GM23338 (cell line): ENCODE measurements around the gene MGRN1. TPM values are rescaled to one million over a fixed set of nuclear protein-coding genes. Genes with fewer than 3 reads are reported as not detected.

Experiments
- ATAC-seq: fragments of 200-7000 bp; cut with Tn5 transposase; 3 replicates; pipeline ENCODE4 v1.9.1; 2020
- DNase-seq: peaks from one replicate; pipeline ENCODE4 v3.0.0-alpha.2; 2015; ENCODE audit warnings: low spot score
- H2AFZ ChIP-seq: fragments of 200-600 bp; sonication (generic); 2 replicates; pipeline ENCODE4 v1.8.0; 2016; ENCODE audit warnings: antibody characterized with exemption, mild to moderate bottlenecking, moderate library complexity
- H3F3A ChIP-seq: fragments of 200-600 bp; sonication (generic); replicated peaks from 2 replicates; pipeline ENCODE4 v1.8.0; 2017; ENCODE audit warnings: antibody characterized with exemption, mixed run types, low read depth
- H3K27ac ChIP-seq: fragments of 200-600 bp; sonication (generic); 2 replicates; pipeline ENCODE4 v1.6.1; 2016; ENCODE audit warnings: low read depth
- H3K27me3 ChIP-seq: fragments of 200-600 bp; sonication (generic); 2 replicates; pipeline ENCODE4 v1.8.0; 2016; ENCODE audit warnings: mild to moderate bottlenecking, mixed run types, moderate library complexity; ENCODE audit not compliant: insufficient read depth
- H3K36me3 ChIP-seq: fragments of 200-600 bp; sonication (generic); 2 replicates; pipeline ENCODE4 v1.8.0; 2016; ENCODE audit warnings: mild to moderate bottlenecking; ENCODE audit not compliant: insufficient read depth
- H3K4me1 ChIP-seq: fragments of 200-600 bp; sonication (generic); 2 replicates; pipeline ENCODE4 v1.8.0; 2016; ENCODE audit warnings: mild to moderate bottlenecking, moderate library complexity; ENCODE audit not compliant: insufficient read depth
- H3K4me2 ChIP-seq: fragments of 200-600 bp; sonication (generic); 2 replicates; pipeline ENCODE4 v1.7.1; 2017; ENCODE audit warnings: mixed run types
- H3K4me3 ChIP-seq: fragments of 200-600 bp; sonication (generic); 2 replicates; pipeline ENCODE4 v1.6.1; 2016; ENCODE audit warnings: mixed run types
- H3K79me2 ChIP-seq: fragments of 200-600 bp; sonication (generic); replicated peaks from 2 replicates; pipeline ENCODE4 v1.8.0; 2017; ENCODE audit warnings: mild to moderate bottlenecking; ENCODE audit not compliant: insufficient read depth
- H3K9me2 ChIP-seq: fragments of 200-600 bp; sonication (generic); 2 replicates; pipeline ENCODE4 v1.8.0; 2017; ENCODE audit not compliant: insufficient read depth
- H4K20me1 ChIP-seq: fragments of 200-600 bp; sonication (generic); replicated peaks from 2 replicates; pipeline ENCODE4 v1.8.0; 2017; ENCODE audit warnings: mild to moderate bottlenecking; ENCODE audit not compliant: insufficient read depth
- H3K27ac Mint-ChIP-seq: 2 replicates; pipeline ENCODE4 v1.8.0; 2020; ENCODE audit warnings: inconsistent platforms, mild to moderate bottlenecking, moderate library complexity, mixed read lengths
- H3K27me3 Mint-ChIP-seq: 3 replicates; pipeline ENCODE4 v1.8.0; 2022; ENCODE audit warnings: low read depth, mild to moderate bottlenecking, moderate library complexity, mixed read lengths, inconsistent platforms; ENCODE audit not compliant: insufficient read depth, poor library complexity
- H3K36me3 Mint-ChIP-seq: 3 replicates; pipeline ENCODE4 v1.8.0; 2021; ENCODE audit warnings: low read depth, mild to moderate bottlenecking, inconsistent platforms, moderate library complexity, mixed read lengths
- H3K4me1 Mint-ChIP-seq: 3 replicates; pipeline ENCODE4 v1.8.0; 2020; ENCODE audit warnings: mild to moderate bottlenecking, inconsistent platforms, mixed read lengths
- H3K4me3 Mint-ChIP-seq: 3 replicates; pipeline ENCODE4 v1.8.0; 2021; ENCODE audit warnings: moderate library complexity, mild to moderate bottlenecking, inconsistent platforms, mixed read lengths
- H3K9me3 Mint-ChIP-seq: 3 replicates; pipeline ENCODE4 v1.8.0; 2020; ENCODE audit warnings: moderate library complexity, mild to moderate bottlenecking, inconsistent platforms, mixed read lengths
- CREB1 ChIP-seq: fragments of 250-450 bp; sonication (Bioruptor Pico); IDR thresholded peaks from 2 replicates; pipeline ENCODE4 v1.5.0; 2020; ENCODE audit warnings: low read depth, mild to moderate bottlenecking, moderate library complexity
- POLR2AphosphoS5 ChIP-seq: IDR thresholded peaks from 2 replicates; pipeline ENCODE4 v1.6.1; 2016; ENCODE audit warnings: antibody characterized with exemption, low read depth
- ZNF462 ChIP-seq: fragments of 250-450 bp; sonication (Bioruptor Pico); IDR thresholded peaks from 2 replicates; pipeline ENCODE4 v1.5.0; 2020; ENCODE audit warnings: mild to moderate bottlenecking, moderate library complexity
- polyA plus RNA-seq: library from polyadenylated mRNA; unstranded; fragments of >200 nt; fragmentation: Nextera tagmentation; extraction: Ambion mirVana; gene quantifications from 2 replicates; pipeline ENCODE4 v1.2.1, GENCODE V29; 2016
- total RNA-seq: library from RNA; depleted of rRNA; stranded (reverse); fragments of >200 nt; shearing (Covaris generic); gene quantifications from 2 replicates; pipeline ENCODE4 v1.2.3, GENCODE V29; 2014

MGRN1 gene
- total and polyA plus RNA-seq, 2 experiments from 2014 or later: 13.1 to 71.8 TPM

- TF ChIP-seq ZNF462 (CRISPR knock-in tag) (no peak), CREB1 (CRISPR knock-in tag) (no peak)
Measured at GRCh38 chr16:4656695-4657686, 32.4 kb downstream of the MGRN1 start (continued).

GRCh38 chr16:4659363-4660353, 35.0 kb downstream of the MGRN1 start:
- H3K36me3 ChIP-seq: no peaks in the 10 kb centered on the region
- TF ChIP-seq POLR2AphosphoS5: no peak
- no peak for TF ChIP-seq ZNF462 (CRISPR knock-in tag)

More at GRCh38 chr16:4659363-4660353, 35.0 kb downstream of the MGRN1 start:
- DNase-seq (no peak), ATAC-seq (no peak; the same call in 2 of the 3 replicates)
- H3K4me3 Mint-ChIP-seq: no peak overlapping the region
- Histone ChIP-seq H3K9me2 (no peaks in the 10 kb centered on the region), H3K4me3 (no peak overlapping the region), H3K27me3 (no peaks in the 10 kb centered on the region), H3K79me2 (no peaks in the 10 kb centered on the region; the same call in 1 of the 2 replicates), H3F3A (no peaks in the 10 kb centered on the region), H3K4me1 (no peaks in the 10 kb centered on the region), H3K4me2 (no peak overlapping the region), H4K20me1 (0 out of 2 replicates have a peak, but pooled peaks cover 4% of the 10 kb centered on the region), H2AFZ (no peak overlapping the region), H3K27ac (no peak overlapping the region)
- H3K4me1 Mint-ChIP-seq: peaks cover 2% of the 10 kb centered on the region; the same call in 1 of the 3 replicates
- H3K36me3 Mint-ChIP-seq: peaks cover 16% of the 10 kb centered on the region
- H3K9me3 Mint-ChIP-seq: no peaks in the 10 kb centered on the region
- peaks cover 3% of the 10 kb centered on the region for H3K27me3 Mint-ChIP-seq
- no peak overlapping the region for H3K27ac Mint-ChIP-seq
